Stromal cell of bone marrow (primary cell): Measurements from ENCODE around the gene GOLT1A.

ENCODE experiments used
- DNase-seq: peaks from one replicate; pipeline ENCODE4 v3.0.0-alpha.2; 2012; ENCODE audit warnings: low read depth

GOLT1A gene

DNA sequence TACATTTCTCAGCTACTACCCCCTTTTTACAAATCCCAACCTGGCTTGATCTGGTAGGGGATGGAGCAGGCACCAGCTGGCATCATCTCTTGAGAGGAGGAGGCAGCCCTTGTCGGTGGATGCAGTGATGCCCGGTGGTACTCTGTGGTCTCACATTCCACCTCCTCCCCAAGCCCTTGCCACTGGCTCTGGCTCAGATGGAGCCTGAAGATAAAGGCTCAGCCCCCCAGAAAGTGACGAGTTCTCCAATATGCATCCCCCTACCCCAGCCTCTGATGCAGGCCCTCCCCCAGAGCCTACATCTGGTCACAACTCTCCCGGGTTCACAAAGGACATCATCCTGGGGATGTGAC lies 3.8 kb upstream of the GOLT1A start:
- no peak for DNase-seq

DNA sequence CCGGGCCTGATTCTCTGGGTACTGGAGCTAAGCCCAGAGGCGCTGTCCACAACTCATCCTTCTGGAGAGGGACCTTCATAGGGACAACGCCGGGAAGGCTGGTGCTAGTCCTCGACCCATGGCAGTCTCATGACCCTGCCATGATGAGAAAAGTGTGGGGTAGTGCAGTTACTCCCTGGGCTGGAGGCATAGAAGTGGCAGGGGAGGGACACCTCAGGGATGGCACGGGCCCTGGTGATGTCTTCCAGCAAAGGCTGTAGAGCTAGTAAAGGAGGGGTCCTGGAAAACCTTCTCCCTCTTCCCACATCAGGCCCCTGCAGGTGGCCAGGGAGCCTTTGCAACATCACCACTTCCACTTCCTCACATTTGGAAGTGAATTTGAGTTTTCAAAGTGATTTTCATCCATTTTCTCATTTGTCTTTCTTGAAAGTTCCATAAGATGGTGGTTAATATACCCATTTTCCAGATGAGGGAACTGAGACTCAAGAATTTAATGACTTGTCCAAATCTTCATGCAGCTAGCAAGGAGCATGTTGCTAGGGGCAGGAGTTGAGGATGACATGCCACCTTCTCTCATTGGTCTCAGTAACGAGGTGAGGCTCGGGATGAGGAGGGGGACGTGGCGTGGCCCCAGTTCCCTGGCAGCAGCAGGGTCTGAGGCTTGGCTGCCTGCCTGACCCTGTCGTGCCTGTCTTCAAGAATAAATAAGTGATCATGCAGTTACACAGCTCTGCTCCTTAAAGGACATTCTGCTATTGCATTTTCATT lies 3.3 kb upstream of the GOLT1A start:
- no peak for DNase-seq

DNA sequence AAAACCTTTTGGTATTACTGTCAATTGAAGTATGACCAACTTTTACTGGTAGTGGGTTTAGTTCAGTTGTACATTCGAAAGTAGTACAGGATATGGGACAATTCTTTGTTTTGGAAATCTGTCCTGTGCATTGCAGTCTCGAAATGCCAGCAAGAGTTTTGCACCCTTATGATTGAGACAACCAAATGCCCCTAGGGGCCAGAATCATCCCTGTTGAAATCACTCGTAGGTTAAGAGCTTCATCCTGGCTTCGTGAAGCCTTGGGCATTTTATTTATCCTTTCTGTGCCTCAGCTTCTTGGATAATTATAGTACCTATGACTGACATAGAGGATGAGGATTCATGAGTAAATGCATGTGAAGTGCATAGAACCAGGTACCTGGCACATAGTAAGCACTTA lies 2.4 kb upstream of the GOLT1A start:
- no peak for DNase-seq

DNA sequence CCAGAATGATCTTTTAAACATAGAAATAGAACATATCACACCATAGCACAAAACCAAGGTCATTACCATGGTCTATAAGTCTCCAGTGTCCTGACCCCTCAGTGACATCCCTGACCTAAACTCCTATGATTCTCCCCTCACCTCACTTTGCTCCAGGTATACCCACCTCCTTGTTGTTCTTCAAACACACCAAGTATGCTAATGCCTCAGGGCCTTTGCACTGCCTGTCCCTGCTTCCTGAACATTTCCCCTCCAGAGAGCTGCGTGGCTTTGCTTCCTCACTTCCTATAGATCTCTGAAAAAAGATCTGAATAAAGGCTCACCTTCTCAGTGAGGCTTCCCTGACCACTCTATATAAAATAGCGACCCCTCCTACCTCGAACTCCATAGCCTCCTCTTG lies 1.1 kb downstream of the GOLT1A start:
- DNase-seq: no peak

DNA sequence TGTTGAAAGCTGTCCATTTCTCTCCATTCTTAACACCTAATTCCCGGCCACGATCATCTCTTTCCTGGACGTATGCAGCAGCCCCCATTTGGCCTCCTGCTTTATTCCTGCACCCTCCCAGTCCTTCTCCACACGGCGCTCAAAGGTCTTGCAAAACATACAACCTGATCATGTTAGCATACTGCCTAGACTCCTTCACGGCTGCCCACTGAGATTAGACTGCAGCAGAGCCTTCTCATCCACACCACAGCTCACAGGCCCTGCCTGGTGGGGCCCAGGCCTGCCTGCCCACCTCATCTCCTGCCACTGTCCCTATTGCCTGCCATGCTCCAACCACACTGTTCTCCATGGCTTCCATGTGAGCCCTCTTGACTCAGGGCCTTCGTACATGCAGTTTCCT lies 2.7 kb downstream of the GOLT1A start:
- no peak for DNase-seq

DNA sequence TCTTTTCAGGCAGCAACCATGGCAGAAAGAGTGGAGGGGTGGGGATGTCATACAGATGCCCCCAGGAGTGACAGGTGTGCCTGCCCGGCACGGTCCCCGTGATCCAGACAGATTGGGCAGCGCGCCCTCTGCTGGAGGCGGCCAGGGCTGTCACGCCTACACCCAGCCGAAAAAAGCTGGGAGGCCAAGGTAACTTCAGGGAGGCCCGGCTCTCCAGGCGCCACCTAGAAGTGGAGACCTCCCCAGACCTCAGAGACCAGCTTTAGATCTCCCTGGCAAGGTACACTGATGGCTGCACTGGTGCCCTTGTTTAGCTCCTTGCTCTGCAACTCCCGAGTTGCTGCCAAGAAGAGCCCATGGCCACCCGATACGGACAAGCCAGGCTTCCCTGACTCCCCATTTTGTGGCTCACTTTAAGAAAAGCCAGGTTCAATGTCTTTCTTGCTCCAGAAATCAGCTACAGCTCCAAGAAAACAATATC lies 6.6 kb downstream of the GOLT1A start:
- DNase-seq: no peak

DNA sequence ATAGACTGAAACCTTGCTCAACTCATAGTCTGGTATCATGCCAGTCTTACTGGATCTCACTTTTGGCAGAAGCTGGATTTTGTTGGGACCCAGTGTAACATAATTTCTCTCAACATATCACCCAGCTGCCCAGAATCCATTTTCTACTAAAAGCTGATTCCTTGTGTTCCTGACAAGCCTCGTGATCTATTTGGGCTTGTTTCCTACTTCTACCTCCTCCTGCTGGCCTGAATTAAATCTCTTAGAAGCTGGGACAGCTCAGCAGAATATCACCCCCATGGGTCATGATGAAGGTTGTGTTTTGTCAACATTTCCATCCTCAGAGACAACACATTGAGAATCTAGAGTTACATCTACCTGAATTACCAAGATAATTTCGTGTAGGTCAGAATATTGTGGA lies 7.7 kb downstream of the GOLT1A start:
- no peak for DNase-seq

DNA sequence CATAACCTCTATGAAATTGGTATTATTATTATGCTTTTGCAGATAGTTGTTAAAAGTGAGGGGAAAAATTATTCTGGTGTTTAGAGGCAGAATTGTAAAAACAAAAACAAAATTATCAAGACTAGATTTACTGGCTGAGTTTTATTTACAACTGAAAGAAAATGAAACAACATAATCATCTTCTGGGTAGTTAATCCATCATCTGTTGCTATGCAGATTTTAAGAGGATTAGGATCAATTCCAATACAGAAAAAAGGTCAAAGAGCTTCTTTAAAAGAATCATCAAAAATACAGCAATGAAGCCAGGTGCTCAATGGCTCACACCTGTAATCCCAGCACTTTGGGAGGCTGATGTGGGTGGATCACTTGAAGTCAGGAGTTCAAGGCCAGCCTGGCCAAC lies 8.3 kb downstream of the GOLT1A start:
- no peak for DNase-seq

DNA sequence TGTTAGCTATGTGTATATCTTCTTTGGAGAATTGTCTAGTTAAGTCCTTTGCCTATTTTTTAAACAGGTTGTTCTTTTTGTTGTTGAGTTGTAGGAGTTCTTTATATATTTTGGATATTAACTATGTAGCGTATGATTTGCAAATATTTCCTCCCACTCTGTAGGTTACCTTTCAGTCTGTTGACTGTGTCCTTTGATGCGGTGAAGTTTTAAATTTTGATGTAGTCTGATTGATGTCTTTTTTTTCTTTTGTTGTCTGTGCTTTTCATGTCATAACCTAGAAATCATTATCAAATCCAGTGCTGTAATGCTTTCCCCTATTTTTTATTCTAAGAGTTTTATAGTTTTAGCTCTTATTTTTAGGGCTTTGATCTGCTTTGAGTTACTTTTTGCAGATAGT lies 8.8 kb downstream of the GOLT1A start:
- DNase-seq: no peak

DNA sequence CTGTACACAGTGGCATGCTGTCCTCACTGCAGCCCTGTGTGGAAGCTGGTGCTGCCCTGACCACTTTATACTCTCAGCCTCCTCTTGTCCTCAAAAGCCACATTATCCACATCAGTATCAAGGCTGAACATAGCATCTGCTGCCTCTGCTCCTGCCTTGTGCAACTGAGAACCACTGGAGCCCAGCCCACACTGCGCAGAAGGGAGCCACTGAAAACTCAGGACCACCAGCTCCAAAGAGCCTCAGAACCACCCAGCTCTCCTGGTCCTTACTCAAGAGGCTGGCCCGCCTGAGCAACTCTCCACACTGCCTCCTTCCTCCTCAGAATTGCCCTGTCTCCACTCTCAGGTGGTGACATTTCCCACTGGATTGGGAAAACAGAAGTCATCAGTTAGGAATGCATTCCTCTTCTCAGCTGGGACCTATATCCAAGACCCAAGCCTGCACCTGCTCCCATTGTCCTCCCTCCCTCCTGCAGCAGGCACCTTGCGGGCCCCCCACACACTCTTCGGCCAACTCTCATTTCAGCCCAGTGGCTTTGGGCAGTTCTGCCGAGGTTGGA lies 10.5 kb downstream of the GOLT1A start:
- DNase-seq: no peak

DNA sequence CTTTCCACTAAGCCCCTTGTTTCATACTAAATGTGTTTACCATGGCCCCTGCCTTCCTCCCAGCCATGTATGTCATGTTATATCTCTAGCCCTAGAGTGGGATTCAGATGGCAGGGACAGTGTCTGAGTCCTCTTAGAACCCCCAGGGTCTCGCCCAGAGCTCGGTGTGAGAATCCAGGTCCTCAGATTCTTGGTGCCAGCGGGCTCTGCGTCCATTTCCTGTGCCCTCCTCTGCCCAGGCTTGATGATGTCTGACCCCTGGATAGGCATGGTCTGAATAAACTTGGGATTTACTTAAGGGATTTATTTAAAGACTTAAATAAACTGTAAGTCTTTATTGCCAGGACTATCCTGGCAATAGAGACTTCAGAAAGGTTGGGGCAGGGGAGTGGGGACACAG lies 11.3 kb downstream of the GOLT1A start:
- DNase-seq: no peak

DNA sequence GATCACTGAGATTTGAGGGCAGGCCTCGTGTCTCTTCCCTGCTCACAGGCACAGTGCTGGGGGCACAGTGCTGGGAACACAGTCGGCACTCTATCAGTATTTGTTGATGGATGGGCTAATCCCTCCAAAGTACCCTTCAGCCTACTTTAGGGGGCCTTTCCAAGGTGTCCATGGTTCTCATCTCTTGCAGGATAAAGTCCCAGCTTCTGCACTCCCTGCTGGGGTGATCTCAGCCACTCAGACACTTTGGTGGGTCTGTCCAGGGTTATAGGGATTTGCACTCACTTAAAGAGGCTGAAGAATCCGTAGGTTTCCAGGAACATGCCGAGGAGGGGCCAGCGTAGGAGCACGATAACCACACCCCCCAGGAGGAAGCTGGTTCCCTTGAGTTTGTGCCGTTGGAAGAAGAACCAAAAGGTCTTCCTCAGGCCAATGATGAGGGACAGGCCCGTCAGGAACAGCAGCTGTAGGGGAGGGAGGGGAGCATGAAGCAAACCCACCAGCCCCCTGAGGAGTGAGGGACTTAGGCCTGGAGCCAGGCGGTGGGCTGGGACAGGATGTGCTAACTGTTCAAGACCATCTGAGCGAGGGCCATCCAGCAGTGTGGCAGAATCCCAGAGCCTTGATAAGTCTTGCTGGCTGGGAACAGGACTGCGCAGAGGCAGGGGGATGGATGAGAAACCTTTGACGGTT lies 12.3 kb downstream of the GOLT1A start:
- no peak for DNase-seq

DNA sequence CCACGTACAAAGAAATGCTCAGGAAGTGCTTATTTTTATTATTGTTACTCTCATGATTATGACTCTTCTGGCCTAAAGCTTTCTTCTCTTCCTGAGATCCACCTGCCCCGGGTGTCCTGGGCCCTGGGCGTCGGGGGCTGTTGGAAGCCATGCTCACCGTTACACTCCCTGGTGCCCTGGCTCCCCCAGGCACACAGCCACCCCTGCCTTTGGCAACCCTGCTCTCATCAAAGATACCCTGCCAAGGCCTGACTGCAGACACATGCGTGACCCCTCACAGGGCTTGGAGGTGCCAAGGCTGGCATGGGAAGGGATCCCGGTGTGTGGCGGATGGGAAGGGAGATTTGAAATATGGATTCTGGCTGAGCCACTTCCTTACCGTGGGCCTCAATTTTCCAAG lies 14.2 kb downstream of the GOLT1A start:
- no peak for DNase-seq

DNA sequence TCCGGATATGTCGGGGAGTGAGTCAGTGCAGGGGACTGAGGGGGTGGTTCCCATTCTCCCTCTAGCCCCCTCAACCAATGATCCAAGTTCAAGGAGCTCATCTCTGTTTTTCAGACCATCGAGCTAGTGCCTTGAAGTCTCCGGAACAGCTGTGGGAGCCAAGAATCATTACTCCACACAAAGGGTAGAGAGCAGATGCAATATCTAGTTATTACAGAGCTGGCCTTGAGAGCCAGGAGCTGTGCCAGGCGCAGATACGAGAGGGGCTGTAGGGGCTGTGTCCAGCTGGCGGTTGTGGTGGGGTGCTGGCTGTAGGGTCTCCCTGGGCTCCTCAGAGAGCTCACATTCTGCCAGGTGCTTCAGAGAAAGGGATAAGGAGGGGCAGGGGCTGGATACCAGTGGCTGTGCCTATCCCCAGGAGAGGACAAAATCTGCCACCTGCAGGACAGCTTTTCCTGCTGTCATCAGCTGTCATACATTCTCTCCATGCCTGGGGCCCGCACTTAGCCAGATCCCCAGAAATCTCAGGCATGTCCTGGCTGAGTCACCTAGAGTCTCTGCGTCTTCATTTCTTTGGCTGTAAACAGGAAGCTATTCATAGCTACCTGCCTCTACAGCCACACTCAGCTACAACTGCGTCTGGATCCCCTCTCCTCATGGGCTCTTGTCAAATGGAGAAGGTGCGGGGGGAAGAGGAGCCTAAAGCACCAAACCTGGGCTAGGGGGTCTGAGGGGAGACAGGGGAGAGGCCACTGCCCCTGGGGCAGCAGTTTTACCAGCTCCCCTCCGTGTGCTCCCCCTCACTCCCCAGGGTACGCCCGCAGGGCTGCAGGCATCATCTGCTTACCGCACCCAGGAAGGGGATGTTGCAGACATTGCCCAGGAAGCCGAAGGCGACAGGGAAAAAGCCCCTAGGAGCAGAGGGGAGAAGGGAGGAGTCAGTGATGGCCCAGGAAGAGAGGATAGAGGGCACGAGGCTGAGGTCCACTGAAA lies 15.1 kb downstream of the GOLT1A start:
- DNase-seq: no peak

DNA sequence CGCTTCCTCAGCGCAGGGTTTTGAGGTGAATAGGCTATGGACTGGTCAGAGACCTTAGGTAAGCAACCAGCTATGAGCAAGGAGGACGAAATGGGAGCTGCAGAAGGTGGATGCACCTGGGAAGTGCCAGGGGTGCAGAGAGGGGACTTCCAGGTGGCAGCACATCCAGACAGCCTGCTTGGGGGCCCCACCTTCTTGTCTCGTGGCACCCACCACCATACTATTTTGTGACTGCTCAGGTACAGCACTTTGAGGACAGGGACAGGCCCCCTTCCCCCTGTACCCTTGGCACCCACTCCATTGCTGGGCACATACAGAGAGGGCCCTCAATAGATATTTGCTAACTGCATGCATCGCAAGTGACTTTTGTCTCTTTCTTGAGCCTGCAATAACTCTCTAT lies 16.7 kb downstream of the GOLT1A start:
- no peak for DNase-seq

DNA sequence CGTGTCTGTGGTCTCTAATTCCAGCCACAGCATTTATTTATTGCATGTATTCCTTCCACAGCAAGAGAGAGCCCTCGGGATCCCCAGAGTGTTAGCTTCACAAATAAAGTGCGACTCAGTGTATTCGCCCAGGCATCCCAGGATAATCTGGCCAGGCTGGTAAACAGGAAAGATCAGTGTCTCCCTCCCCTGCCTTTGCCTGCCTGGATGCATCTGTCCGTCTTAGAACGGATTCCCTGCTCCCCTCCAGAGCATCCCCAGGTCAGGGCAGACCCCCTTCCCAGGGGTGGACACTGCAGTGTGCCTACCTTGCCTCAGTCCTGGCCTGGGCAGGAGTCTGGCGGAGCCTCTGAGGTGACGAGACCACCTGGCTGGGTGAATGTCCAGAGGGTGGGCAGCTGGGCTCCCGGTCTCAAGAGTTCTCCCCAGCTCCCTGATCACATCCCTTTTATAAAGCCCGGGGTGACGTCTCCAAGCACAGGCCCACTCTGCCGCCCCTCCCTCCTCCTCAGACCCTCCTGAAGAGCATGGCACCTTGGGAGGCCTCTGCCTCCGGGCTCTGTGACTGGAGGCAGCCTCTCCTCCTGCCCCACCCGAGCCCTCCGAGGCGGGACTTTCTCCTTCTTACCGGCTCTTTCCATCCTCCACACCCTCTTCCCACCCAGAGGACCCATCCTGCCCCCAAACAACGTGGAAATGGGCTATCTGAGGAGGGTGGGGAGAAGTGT lies 17.6 kb downstream of the GOLT1A start, which contains the start of gene KISS1:
Gene KISS1 (minus strand): TSS at position 424 of the 728 bp plus-strand sequence. CDS start 3,615 bp downstream, outside the sequence.
- DNase-seq: no peak

DNA sequence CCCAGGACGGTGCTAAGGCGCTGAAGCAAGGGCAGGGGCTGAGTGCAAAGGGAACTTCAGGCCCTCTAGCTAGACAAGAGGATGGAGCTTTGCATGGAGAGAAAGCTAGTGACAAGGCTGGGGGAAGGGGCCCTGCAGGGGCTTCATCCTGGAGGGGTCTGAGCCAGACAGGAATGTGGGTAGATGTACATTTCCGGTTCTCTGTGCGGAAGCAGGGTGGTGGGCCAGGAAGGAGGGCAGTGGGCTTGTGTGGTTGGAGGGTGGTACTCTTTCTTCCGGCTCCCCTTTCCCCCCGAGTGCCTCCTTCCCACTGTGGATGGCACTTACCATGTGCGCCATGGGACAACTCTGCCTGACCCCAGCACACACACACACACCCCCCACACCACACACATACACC lies 19.0 kb downstream of the GOLT1A start:
- DNase-seq: no peak

DNA sequence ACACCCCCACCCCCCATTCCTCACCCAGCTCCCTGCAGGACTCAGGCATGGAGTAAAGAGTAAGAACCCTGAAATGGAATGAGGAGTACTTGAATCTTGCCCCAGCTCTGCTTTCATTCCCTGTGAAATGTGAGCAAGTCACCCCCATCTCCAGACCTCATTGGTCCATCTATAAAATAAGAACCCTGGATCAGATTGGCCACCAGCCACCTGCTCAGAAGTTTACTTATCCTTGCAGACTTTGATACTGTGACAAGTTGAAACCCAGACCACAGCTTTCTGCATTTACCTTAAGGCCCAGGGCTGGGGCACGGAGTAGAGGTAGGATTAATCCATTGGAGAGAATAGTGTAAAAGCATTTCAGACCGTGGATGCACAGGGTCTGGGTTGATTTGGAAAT lies 19.7 kb downstream of the GOLT1A start:
- no peak for DNase-seq

DNA sequence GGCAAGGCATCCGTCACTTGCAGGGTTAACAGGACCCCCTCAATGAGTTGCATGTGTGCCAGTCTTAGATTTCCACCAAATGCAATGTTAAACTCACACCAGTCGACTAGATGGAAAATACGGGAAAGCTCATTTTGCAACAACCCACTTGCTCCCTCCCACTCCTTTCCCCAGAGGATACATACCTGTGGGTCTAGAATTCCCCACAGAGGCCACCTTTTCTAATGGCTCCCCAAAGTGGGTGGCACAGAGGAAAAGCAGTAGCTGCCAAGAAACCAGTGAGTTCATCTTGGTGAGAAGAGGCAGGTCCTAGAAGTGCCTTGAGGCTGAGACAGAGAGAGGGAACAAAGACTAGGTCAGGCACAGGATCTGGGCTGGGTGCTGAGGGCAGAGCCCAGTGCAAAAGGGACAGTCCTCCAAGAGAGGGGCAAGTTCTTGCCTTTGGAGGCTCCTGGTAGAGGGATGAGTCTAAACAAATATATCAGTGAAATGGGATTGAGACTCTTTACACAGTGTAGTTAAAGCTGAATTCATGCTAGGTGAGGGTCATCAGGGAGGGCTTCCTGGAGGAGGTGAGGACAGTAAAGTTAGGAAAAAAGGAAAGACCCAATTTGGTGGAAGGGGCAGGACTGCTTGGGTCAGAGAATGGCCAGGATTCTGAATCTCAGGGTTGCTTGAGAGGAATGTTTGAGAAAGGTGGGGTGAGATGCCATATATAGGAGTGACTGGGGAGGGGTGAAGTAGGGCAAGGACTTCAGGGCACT lies 21.0 kb downstream of the GOLT1A start:
- no peak for DNase-seq

DNA sequence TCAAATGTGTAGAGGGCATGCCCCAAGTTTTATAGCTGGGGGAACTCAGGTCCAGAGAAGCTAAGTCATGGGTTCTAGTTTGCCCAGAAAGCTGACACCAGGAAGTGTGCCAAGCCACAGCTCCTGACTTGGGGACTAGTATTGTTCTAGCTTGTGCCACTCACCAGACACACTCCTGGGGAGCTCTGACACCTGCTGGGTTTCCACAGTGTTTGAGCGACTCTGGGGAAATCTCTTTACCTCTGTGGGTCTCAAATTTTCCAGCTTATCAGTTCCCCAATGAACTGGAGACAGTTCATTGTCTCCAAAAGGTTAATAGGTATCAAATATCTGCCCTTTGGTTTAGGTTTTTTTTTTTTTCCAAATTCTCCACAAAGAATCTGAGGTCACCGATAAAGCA lies 21.7 kb downstream of the GOLT1A start:
- DNase-seq: no peak

DNA sequence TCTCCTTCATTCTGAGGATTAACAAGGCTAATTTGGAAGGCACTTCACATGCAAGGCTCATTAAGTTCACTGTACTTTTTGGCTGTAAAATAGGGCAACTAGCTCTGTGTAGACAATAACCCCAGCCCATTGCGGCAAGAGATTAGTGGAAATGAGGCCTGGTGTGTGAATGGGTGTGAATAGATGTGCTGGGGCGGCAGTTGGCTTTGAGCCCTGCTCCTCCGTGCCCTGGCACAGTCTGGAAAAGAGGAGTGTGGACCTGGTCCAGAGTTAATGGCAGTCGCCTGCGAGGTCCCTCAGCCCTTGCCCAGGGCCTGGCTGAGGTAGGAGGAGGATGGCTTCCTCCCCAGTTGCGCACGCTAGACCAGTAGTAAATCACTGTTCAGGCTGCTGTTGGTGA lies 22.3 kb downstream of the GOLT1A start:
- DNase-seq: no peak
